GM19467 (cell line): ENCODE measurements around the gene CTNNA2.

Experiments used
- ATAC-seq: cut with Tn5 transposase; IDR thresholded peaks from one replicate; pipeline ENCODE4 v1.9.1; 2021; ENCODE audit warnings: mild to moderate bottlenecking, moderate library complexity; ENCODE audit not compliant: unreplicated experiment

The CTNNA2 gene

DNA sequence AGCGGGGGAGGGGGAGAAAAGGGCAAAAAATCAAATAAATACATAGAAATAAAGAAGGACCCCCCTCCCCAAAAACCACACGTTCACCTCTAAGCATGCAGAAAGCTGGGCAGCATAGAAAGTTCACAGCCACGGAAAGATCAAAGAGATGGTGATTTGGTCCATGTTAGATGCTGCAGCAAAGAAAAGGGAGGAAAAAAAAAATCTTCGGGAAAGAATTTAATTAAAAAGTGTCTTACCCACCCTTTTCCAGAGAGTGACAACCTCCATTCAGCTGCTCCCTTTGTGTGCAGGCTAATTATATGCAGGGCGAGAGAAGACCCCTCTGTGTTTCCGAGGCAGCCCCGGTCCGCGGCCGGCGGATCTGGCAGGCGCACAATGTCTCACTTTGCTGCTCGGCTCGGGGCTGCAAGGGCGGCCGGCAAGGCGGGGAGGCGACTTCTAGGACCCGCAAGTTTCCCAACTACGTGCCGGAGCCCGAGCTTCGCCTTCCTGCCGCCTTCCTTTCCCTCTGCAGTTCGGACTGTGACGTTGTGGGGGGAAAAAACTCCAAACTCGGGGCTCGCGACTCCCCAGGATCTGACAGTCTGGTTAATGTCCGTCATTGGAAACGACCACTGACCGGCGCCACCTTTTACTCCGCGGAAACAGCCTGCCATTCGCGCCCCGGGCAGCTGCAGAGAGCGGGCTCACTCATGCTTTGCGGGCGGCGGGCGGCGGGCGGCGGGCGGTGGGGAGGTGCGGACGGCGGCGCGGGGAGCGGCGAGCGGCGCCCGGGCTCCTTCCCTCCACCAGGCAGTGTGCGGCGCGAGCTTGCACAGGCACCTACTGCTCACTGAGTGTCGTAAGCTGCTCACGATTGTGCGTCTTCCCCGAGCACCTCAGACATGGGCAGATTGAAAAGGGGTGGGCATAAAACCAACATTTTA is 791.3 kb downstream of the CTNNA2 start, which contains the start of gene LRRTM1:
TSS of gene LRRTM1 (minus strand) at position 844 of the 929 bp plus-strand sequence. CDS start 933 bp downstream, outside the sequence.
- ATAC-seq, result no peak

DNA sequence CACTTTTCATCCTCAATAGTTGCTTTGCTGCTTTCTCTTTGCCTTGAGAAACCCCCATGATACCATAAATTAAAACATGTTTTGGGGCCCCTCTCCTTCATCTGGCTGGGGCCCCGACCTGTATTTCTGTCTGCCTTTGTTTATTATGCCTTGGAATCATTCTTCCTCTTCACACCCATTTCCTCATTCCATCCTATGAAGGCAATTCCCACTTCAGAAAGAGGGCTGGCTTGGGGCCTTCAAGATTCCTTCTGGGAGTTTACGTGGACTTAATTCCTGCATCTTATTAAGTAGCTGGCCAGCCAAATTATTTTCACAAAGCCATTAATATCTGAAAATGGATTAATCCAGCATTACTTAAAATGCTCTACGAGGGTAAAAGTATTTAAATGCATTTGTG is 798.5 kb downstream of the CTNNA2 start:
- no peak for ATAC-seq

DNA sequence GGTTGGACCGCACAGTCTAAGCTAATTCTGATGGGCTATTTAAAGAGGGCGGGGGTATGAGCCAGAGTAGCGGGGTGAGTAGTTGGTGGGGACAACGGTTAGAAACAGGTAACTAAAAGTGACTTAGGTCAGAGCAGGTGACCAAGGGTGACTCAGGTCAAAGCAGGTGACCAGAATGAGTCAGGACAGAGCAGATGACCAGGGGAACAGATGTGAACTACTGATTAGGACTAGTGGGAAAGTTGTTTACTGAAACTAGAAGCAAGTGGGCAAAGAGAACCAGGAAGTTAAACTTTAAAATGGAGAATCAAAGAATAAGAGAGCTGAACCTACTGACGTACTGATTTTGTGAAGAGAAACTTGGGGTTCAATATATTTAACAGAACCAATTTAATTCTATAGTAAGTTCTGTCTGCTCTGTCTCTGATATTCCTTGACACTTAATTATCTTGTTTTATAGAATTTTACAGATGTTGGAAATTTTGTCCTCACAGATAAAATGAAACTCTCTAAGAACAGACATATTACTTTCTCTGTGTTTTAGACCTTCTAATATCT is 799.5 kb downstream of the CTNNA2 start:
- ATAC-seq, result no peak

DNA sequence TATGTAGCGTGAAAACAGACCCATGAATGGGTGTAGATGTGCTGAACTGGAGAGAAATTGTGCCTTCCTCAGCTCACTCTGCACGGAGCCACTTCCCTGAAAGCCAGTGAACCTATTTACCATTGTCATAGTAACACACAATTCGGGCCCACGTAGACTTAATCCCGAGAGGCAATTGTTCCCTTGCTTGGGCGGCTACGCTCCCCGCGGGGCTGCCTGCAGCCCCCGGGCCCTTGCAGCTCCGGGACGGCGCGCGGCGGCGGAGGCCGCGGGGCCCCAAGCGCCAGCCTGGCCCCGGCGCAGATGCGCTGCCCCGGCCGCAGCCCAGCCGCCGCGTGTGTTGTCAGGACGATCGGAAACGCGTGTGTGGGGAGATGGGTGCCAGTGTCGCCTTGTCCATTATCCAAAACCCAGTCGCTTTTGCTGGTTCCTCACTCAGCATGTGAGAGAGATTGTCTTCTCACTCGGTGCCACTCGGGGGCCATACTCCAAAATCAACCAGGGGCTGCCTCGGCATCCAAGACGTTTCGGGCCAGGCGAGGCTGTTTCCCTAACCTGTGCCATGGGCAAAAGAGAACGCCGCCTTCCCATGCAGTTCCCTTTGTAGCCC is 809.6 kb downstream of the CTNNA2 start:
- ATAC-seq, result no peak

DNA sequence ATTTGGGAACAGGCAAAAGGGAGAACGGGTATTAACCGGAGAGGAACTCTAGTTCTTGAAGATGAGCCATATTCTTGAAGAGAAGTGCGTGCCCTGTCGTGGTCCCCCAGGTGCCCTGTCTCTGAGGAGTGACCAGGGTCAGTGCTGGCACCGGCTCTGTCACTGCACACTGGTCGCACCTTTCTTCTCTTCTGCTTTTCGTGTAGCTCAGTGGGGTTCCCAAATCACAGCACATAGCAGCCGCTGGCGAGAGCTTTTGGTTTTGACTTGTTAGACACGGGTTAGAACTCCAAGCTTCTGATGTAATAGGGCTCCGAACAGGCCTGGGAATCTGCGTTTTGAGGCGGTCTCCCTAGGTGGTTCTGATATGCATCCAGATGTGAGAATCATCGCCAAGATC is 810.1 kb downstream of the CTNNA2 start:
- ATAC-seq, result no peak

DNA sequence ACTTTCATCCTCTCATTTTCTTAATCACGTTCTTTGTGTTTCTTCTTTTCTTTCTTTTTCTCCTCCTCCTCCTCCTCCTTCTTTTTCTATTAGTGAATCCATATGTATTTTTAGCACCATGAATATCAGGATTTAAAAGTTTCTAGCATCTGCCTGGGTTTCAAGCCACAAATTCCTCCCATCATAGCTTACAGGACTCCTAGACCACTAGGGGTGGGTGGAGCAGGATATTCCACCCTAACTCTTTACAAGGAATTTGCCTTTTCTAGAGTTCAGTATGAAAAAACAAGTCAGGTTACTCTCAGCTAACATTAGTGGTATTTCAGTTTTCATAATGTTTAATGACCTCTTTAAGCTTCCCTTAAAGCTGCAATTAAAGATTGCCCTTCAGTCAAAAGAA is 810.8 kb downstream of the CTNNA2 start:
- ATAC-seq, result no peak

DNA sequence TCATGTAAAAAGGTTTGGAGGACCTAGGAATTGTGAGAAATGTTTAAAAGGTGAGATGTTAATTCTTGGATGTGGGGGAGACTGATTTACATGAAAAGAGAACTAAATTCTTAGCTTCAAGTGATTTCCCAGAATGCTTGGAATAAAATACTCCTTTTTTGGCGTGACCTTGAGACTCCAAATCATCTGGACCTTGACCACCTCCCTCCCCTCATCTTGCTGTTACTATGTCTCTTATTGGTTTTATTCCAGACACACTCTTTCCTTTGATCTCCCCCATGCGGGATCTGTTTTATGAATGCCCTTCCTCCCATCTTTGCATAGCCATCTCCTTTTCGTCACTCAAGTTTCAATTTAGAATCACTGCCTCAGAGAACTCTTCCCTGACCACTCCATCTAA is 811.7 kb downstream of the CTNNA2 start:
- no peak for ATAC-seq

DNA sequence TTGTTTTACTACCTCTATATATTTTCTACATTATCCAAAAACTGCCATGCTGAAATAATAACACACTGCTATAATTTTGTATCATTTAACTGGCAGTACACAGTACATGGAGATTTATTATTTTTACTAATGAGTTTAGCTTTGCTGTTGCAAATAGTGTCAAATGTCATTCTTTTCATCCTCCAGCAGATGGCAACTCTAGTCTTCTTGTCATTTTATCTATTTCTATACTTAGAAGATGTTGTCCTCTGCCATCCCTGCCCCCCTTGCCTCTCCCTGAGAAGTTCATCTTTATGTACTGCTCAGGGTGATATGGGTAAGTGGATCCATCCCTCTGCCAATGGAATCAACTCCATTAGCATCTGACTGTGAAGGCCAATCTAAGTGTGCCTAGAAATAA is 813.4 kb downstream of the CTNNA2 start:
- ATAC-seq, result no peak

DNA sequence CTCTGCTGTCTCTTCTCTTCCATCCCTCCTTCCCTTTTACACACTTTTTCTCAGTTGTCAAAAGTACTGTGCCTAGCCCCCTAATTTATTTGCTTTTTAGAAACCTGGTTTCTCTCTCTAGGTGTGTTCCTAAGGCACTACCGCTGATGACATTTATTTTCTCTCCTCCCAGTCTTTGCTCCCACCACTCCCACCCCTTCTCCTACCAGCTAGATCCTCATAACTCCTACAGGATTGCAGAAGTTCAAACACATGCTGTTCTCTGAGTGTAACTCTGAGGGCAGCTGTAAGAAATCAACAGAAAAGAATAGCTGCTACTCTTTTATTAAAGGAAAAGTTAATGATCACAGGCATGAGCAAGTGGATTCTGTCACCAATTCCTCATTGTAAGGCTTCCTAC is 814.0 kb downstream of the CTNNA2 start:
- no peak for ATAC-seq

DNA sequence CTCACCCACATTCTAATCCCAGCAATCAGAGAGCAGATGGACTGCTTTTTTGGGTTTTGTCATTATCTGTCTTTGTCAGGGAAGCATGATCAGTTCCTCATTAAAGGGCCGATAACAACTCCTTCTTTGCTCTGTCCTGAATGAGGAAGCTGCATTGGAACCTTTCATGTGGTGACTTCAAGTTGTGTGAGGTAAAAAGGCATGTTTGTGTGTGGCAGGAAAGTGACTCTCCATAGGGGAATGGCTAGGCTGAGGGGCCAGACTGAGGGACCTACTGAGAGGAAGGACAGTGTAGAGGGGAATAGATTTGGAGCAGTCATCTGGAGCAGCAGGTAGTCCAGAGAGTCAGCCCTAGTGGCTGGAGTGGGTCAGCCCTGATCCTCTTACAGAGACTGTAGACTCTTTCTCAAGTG is 815.3 kb downstream of the CTNNA2 start:
- ATAC-seq, result no peak

DNA sequence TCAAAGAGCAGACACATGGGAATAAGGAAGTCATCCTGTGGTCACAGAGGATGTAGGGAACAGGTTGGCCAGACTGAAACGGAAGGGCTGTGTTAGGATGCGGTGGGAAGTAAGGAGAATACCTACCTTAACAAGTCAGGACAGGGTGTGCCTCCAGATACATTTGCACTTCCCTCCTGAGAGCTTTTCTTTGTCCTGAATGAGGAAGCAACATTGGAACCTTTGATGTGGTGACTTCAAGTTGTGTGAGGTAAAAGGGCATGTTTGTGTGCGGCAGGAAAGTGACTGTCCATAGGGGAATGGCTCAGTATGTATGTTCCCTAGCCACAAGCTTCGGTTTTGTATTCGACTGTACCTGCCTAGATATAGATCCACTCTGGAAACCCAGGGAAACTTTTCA is 816.6 kb downstream of the CTNNA2 start:
- ATAC-seq, result no peak

DNA sequence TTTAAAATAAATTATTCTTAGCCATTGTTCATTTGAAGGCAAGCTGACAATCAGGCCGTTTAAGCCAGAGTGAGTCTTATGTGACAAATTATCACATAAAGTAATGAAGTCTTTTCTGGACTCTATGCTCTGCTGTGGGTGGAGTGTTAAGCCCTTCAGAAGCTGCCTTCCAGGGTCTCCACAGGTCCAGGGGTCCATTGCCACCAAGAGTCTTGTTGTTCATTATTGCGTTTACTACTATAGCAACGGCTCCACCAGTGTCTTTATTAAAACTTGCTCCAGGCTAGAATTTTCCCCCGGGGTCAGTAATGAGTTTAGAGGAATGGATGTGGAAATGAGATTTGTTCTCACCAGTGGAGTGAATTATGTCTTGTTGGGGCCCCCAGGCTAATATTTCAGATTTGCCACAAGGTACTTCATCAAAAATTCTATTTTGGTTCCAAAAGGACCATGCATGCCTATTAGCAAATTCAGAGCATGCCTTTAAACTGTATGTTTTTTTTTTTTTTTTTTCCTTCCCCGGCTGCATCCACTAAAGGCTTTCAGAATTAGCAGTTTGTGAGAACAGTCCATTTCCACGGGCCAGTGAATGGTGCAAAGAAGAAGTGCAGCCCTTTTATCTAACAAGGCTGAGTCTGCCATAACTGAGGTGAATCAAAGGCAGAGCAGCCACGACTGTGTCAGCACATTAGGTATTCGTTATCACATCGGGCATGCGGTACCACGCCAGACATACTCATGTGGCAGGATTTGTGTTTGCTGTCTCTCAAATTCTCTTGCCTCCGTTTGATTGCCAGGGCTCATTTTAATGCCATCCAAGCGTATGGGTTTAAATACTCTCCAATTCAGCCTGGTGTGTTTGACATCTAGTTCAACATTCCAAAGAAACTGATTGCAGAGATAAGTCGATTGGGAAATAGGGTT is 817.9 kb downstream of the CTNNA2 start:
- no peak for ATAC-seq

DNA sequence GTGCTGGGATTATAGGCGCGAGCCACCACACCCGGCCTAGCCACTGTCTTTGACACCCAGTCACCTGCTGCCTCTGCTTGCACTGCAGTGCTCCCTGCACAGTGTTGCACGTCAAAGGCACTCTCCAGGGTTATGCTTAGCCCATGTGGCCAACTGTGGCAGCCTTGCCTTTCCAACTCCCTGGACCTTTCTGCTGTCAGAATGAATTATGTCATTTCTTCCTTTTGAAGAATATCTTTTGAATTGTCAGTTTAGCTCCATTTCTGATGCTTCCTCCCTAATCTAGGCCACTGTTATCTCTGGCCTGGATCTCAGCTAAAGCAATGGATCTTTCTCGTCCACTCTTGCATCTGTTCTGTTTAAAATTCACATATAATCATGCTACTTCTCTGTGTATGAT is 821.0 kb downstream of the CTNNA2 start:
- ATAC-seq, result no peak

DNA sequence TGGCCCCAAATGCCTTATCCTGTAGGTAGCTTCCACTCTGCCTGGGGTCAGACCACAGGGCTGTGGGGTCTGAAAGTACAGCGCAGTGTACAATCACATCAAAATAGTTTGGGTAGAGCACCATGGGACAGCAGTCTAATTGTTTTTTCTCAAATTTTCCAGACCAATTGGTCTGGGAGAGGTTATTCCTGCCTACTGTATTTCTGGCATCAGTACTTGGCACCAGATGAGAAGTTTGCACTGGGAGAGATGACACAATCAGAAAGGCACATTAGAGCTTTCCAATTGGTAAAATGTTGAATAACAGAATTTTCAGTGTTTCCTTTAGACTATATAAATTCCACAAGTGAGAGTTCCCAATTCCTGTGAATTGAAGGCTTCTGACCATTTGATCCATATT is 822.6 kb downstream of the CTNNA2 start:
- ATAC-seq, result no peak

DNA sequence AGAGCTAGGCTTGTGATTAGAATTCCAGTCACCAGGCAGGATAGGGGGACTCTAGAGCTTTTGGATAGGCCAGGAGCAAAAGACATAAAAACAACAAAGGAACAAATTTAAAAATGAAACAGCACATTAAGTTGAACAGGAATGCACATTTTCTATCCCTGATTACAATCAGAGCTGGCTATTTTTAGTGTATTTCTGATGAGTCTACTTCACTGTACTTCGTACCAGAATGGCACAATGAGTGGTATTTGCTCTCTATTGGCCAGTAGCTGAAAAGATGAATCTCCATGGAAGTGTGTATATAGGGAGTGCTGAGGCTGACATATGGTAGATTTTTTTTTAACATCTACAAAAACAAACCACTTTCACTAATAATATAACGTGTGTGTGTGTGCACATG is 825.9 kb downstream of the CTNNA2 start:
- ATAC-seq, result no peak

DNA sequence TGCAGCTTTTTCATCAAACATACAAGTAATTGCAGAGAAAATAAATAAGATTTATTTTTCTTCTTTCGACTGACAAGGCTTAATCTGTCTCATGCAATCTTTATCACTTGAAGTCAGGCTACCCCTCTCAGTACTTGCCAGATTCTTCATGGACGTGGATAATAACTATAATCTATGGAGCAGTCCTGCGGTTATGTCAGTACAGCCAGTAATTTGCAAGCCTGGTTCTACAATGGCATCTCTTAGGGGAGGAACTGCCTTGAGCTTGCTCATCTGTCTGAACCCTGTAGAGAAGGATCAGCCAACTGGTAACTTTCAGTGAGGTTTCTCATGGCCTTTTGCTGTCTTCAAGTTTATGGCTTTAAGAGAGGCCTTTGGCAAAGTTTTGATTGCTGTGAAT is 827.2 kb downstream of the CTNNA2 start:
- ATAC-seq, result no peak

DNA sequence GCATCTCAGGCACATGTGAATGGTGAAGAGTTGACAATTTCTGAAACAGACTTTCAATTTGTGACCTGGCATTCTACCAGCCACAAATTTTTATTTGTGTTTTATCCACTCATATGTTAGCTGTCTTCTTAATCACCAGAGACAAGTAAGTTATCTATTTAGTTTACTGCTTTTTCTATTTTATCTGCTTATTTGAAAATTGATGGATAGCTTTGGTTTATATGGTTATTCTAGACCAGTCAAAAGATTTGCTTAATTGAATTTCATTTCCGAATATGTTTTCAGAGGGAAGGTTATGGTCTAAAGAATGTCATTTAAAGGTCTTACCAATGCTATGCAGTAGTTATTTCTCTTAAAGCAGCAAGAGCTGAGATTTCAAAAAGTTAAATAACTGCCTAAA is 835.2 kb downstream of the CTNNA2 start:
- ATAC-seq, result no peak

DNA sequence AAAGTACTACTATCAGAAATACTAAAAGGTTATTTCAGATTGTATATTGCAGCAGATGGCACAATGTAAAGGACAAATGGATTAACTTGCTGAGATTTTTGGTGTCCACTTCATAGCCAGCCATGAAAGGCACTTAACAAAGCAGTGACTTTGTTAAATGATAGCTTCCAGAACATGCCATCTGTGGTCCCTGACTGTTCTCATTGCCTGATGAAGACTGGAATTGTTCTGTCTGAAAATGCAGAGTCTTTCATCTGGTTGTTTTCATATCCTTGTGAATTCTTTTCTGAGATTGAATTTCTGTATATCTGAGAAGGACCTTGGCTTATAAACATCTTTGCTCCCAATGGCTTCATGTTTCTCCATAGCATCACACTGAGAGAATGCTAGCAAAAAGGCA is 836.1 kb downstream of the CTNNA2 start:
- ATAC-seq, result no peak

DNA sequence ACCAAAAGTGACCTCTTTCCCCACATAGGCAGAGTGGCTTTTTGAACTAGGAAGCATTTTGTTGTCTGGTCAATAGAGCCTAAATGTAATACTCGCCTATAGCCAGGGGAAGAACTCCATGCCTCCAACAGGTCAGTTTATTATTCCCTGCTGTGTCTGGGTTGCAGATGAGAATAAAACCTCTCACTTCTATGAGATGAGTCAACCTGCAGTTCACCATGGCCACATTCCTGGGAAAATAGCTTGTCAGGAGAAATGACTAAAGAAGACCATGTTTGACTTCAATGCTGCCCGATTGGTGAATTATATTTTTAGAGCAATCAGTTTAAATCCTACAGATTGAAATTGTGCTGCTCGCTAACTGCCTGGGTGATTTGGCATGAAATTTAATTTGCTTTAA is 838.4 kb downstream of the CTNNA2 start:
- no peak for ATAC-seq

DNA sequence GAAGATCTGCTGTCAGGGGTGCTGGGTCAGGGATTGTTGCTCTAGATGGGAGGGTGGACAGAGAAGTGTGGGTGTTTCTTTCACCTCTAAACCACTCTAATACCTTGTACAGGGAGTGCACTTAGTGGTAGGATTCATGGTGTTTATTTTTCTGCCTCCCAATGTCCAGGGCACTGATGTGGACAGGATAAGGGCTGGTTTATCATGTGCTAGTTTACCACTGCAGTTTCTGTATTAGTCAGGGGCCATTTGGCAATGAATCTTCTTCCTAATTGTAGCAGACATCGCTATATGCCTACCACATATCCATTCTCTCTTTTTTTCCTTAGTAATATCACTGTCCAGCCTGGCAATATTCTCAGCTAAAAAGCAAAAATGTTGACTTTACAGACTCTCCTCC is 842.0 kb downstream of the CTNNA2 start:
- ATAC-seq, result no peak

DNA sequence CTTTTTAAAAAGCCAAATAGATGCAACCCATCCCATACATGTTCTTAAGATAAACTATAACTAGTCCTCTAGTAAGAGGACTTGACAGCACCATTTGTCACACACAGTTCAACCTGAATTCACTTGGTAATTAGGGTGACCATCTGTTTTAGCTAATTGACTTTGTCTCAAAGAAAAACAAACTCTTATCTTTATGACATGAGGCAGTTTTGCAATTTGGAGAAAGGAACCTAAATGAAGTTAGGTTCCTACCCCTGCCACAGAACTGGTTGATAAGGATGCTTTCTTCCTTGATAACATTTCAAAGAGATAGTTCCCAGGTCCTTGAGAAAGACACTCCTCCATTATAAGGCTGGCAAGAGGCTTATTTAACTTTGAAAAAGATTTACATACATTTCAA is 849.1 kb downstream of the CTNNA2 start:
- no peak for ATAC-seq
